Stimulated activated CD8-positive, alpha-beta memory T cell treated with anti-CD3 and anti-CD28 coated beads, Interleukin-7, amount 100 ng/mL, for 1 hour (primary cell): ENCODE measurements around the gene FKBP1A.
"Not testable (repeated sequence)": the region's sequence is repeated elsewhere in the genome, so short reads cannot be mapped to it uniquely, and the experiment has no call there.

Experiments used
- DNase-seq, 2 donors: peaks; one replicate each; pipeline ENCODE4 v3.0.0-alpha.2; 2020; ENCODE audit warnings: low read depth in 2 of 2

Gene FKBP1A

DNA sequence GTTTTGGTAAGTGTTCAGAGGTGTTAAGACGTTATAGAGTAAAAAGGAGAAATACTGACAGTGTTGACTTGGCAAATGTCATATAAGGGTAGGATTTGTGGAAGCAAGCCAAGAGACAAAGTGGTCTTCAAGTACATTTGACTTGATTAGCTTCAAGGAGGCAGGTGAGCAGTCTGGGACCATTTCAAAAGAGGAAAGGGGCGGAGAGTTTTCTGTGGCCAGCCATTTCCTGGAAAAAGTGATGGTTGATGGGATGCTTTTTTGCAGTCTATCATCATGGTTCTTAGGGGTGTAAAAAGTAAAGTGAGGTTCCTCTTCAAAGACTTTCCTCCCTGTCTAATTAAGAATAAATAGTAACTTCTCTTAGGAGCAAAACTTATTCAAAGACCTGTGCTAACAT, 28.7 kb downstream of the FKBP1A start:
- no peak for DNase-seq

DNA sequence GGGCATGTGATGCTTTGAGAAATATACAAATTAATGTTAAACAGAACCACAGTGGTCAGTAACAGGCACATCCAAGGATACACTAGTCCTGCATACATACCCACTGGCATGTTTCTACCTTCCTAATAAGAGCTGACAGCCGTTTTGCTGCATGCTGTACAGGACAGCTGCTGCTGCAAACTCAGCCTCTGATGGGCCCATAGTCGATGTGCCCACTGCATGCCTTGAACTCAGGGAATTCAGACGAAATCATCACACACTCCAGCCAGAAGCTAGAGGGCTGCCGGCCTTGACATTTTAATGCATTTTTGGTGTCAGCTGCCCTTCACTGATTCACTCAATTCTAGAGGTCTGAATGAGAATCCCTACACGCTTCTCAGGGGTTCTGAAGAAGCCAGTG, 29.3 kb downstream of the FKBP1A start:
- DNase-seq, result no peak

DNA sequence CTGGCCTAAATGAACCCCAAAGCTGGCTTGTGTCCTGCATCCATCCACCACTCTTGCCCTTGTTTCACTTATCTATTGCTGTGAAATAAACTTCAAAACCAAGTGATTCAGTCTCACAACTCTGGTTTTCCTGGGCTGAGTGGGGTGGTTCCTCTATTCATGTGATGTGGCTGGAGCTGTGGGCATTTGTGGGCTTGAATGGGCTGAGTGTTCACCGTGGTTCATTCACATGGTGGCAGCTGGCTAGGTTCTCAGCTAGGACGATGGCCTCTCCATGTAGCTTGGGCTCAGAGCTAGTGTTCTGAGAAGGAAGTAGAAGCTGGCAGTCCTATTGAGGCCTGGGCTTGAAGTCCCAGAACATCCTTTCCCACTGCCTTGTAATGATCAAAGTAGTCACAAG, 30.4 kb downstream of the FKBP1A start:
- no peak for DNase-seq

DNA sequence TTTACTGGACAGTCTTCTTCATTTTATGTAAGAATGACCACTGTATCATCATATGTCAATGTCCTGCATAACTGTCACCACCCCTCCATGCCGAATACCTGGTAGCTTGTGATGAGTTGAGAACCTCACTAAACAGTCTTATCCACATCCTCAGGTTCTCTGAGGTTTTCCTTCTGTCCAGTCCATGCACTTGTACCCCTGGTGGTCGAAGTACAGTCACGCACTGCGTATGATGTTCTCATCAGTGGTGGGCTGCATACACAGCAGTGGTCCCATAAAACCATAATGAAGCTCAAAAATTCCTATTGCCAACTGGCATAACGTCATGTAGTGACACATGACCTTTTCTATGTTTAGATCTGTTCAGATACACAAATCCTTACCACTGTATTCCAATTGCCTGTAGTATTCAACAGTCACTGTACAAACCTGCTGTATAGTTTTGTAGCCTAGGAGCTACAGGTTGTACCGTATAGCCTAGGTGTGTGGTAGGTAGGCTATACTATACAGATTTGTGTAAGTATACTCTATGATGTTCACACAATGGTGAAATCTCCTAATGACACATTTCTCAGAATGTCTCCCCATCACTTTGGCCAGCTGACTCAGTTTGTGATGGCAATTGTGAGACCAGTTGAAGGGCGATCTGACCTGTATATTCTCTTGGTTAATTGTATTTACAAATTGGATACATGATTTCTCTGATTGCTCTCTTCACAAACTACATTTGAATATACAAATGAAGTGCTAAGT, 32.6 kb downstream of the FKBP1A start:
- no peak for DNase-seq

DNA sequence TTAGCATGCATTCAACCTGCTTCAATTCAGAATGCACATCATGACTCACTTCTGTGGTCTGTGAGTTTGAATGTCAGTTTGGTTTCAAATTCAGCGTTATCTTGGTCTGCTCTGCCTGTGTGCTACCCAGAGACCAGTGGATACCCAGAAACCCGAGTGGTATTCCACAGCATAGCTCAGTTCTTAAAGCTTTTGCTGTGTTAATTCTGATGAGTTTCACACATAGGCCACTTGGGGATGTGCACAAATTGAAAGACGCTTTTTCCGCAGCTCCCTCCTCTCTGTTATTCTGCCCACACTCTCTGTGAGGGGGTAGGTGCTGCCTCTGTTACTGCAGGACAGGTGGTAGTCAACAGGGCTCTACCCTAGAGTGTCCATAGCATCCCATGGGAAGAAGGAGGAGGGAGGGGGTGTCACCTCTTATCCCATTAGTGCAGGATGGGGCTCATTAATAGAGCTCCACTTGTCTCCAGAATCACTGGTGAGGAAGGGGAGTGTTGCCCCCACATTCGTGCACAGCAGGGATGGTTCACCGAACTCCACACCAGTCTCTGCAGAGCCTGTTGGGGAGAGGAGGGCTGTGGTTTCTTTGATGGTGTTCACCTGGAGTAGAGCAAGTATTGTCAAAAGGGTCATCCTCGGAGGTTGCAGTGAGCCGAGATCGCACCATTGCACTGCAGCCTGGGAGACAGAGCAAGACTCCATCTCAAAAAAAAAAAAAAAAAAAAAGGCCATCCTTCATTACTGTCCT, 34.8 kb downstream of the FKBP1A start:
- peak in 1 of 2 donors; percentile 5 for DNase-seq

DNA sequence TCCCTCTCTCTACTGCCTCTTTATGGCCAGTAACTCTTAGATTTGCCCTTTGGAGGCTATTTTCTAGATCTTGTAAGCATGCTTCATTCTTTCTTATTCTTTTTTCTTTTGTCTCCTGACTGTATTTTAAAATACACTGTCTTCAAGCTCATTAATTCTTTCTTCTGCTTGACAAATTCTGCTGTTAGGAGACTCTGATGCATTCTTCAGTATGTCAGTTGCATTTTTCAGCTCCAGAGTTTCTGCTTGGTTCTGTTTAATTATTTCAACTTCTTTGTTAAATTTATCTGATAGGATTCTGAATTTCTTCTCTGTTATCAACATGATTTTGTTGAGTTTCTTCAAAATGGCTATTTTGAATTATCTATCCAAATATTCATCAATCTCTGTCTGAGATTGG, 38.9 kb downstream of the FKBP1A start:
- no peak for DNase-seq

- DNase-seq, result no peak
Measured at GRCh38 chr20:1346315-1346969, 46.4 kb downstream of the FKBP1A start.

DNA sequence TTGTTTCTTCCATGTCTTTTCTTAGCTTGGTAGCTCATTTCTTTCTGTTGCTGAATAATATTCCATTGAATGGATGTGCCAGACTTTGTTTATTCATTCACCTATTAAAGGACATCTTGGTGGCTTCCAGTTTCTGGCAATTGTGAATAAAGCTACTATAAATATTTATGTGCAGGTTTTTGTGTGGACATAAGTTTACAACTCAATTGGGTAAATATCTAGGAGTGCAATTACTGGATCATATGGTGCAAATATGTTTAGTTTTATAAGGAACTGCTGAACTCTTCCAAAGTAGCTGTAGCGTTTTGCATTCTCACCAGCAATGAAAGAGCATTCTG, 47.1 kb downstream of the FKBP1A start:
- DNase-seq, result no peak

DNA sequence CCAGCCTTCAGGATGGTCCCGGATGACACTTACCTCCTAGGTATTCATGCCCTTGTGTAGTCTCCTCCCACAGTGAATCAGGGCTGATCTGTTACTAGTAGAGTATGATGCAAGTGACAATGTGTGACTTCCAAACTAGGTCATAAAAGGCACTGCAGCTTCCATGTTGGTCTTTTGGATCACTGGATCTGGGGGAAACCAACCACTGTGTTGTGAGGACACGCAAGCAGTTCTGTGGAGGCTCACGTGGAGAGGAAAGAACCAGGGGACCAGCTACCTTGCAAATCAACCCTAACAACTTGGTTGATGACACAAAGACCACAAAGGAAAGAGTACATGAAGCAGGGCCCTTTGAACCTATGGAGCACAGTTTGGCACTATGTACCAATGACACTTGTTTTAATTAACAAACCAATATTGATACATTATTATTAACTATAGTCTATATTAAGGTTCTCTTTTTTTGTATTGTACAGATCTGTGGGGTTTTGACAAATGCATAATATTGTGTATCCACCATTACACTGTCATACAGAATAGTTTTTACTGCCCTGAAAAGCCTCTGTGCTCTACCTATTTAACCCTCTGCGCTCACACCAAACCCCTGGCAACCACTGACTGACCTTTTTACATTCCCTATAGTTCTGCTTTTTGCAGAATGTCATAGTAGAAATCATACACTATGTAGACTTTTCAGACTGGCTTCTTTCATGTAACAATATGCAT, 47.7 kb downstream of the FKBP1A start:
- no peak for DNase-seq

DNA sequence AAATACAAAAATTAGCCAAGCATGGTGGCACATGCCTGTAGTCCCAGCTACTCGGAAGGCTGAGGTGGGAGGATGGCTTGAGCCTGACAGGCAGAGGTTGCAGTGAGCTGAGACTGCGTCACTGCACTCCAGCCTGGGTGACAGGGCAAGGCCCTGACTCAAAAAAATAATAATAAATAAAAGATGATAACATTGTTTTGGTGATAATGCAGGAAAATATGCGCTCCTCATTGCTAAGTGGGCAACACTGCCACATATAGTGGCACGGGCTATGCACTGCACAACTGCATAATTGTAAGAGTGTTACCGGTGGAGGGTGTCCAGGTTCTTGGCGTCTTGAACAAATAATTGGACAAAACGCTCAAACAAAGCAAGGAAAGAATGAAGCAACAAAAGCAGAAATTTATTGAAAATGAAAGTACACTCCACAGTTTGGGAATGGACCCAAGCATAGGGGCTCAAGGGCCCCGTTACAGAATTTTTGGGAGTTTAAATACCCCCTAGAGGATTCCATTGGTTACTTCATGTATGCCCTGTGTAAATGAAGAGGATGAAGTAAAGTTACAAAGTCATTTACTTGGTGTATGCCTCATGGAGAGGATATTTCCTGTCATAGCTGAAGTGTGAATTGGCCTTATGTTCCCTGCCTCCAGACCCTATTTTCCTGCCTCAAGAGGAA, 49.3 kb downstream of the FKBP1A start:
- not testable (repeated sequence) for DNase-seq

DNA sequence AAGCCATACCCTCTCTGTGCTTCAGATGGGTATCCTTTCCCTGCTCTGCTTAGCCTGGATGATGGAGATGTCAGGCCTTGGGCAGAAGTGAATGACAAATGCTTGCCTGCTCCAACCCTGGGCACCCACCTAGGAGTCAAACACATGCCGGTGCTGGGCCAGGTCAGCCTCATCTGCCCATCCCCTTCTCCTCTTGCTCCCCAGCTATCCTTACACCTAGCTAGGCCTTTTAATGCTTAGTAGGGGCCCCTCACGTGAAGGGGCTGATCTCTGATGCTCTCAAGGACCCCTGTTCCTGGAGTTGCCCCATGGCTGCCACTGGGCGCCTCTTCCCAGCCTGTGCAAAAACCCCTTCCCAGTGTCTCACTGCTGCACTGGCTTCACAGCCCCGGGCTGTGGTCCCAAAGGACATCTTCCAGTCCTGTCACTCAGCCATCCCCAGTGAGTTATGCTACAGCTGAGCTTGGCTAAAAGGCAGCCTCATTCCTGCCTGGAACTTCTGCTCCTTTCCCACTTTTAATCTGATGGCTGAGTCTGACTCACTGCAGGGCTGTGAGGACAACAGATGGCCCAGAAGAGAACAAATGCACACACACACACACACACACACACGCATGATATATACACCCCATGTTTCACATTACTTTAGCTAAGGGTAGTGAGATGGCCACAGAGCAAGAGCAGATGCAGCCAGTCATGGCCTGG, 51.1 kb downstream of the FKBP1A start:
- no peak for DNase-seq

DNA sequence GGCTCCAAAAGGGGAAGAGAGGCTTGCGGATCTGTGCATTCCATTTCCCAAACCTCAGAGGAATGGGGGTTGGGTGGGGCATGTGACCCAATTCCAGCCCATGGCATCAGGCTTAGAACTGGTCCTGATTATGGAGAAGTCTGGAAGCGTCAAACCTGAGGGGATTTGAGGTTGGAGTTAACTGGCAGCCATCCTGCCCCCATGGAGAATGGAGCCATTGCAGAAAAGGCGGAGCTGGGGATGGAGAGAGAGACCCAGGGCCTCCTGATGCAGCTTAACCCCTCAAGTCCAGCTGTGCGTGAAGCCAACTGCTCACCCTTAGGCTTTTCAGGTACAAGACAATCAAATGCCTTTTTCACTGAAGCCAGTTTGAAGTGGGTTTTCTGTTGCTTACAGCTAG, 54.1 kb downstream of the FKBP1A start:
- no peak for DNase-seq

- no peak for DNase-seq
Measured at GRCh38 chr20:1338096-1338495, 54.8 kb downstream of the FKBP1A start.

- no peak for DNase-seq
Measured at GRCh38 chr20:1337441-1337840, 55.4 kb downstream of the FKBP1A start.

DNA sequence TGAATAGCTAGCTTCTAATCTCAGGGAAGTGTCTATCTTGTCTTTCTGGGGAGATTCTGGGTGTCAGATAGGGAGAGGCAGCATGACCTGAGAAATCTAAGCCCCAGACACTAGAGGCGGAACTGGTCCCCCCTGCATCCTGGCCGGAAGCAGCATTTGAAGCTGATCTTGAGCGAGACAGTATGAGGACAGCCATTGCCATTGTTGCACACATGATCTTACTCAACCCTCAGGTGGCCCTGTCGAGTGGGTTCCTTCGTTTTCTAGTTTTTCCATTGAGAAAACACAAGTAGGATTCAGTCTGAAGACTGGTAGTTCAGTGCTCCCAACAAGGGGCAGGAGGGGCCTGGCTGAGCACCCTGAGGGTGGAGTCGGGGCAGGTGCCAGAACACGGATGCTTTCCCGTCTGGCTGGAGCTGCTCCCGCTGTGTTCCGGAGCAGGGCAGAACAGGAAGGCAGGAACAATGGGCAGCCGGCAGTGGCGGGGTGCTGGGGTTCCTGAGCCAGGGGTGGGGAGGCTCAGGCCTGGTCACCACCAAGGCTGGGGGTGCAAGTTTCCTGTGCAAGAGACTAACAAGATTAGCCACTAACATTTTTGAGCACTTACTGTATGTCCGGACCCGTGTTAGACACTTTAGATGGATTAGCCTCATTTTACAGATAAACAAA, 56.0 kb downstream of the FKBP1A start:
- DNase-seq, result no peak

DNA sequence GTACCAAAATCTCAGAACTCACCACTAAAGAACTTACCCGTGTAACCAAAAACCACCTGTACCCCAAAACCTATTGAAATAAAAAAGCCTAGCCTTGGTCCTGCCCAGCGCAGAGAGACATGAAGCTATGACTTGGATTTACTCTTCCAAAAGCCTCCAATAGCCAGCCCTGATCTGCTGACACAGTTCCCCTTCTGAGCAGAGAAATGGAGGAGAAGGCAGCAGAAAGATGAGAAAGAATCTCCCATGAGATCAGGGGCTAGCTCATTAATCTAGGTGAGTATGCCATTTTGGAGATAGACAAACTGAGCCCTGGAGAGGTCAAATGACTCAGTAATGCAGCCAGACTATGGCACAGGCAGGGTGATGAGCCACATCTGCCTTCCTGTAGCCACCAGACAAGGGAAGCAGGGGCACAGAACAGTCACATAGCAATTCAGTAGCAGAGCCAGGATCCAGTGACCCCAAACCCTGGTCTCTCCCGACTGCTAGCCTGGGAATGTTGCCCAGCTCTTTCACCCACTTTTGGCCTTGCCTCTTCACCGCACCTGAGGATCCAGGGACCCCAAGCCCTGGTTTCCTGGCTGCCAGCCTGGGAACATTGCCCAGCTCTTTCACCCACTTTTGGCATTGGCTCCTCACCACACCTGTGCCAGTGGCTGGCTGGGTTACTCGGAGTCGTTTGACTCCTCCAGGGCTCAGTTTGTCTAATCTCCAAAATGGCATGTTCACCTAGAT, 56.7 kb downstream of the FKBP1A start:
- DNase-seq, result no peak

- DNase-seq, result no peak
Measured at GRCh38 chr20:1334761-1335160, 58.1 kb downstream of the FKBP1A start.

DNA sequence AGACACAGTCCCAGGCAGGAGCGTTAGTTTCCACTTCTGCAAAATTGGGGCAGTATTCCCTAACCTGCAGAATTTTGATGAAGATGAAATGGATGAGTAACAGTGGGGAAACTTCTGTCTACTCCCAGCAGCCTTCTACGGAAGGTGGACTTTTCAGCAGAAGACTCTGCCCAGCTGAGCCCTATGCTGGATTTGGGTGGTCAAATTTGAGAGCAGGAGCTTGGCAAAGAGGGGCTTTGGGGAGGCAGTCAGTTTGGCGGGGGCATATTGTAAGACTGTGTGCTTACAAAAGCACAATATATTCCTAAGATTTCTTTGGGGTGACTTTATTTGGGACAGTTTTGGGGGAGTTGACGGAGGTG, 58.5 kb downstream of the FKBP1A start:
- no peak for DNase-seq

- DNase-seq, result no peak
Measured at GRCh38 chr20:1333462-1334369, 59.1 kb downstream of the FKBP1A start.
